ENCODE measurements around the gene SLC24A3.

SLC24A3 gene

DNA sequence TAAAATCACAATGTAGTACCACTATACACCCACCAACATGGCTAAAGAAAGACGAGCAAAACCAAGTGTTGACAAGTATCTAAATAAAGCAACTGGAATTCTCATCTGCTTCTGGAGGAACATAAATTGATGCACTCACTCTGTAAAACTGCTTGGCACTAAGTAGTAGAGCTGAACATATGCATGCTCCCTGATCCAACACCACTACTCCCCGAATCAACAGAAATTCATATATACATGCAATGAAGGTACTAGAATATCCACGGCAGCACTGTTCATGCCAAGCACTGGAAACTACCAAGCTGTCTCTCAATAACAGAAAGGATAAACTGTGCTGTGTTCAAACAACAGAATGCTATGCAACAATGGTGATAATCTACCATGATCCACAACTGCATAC, 326.1 kb downstream of the SLC24A3 start:
- TF ChIP-seq CSDC2 (CRISPR knock-in tag; IDR thresholded peaks at IDR 0.05): no peak
- no peak for ATAC-seq

DNA sequence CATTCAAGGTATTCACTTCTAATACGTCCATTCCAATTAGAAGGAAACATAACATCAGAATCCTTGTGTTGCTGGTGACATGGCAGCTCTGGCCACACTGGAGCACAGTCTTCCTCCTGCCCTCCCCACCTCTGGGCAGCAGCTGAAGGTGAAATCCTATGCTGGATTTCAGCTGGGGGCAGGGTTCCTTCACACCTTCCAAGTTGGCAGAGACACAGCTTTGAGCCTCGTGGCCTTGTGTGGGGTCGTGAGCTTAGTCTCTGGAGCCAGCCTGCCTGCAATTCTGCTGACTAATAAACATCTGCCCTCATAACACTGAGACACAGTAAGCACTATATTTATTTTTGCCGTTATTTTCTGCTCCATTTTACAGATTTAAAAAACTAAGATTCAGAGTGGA, 326.7 kb downstream of the SLC24A3 start:
- ATAC-seq: no peak
- TF ChIP-seq, protein P1, sequence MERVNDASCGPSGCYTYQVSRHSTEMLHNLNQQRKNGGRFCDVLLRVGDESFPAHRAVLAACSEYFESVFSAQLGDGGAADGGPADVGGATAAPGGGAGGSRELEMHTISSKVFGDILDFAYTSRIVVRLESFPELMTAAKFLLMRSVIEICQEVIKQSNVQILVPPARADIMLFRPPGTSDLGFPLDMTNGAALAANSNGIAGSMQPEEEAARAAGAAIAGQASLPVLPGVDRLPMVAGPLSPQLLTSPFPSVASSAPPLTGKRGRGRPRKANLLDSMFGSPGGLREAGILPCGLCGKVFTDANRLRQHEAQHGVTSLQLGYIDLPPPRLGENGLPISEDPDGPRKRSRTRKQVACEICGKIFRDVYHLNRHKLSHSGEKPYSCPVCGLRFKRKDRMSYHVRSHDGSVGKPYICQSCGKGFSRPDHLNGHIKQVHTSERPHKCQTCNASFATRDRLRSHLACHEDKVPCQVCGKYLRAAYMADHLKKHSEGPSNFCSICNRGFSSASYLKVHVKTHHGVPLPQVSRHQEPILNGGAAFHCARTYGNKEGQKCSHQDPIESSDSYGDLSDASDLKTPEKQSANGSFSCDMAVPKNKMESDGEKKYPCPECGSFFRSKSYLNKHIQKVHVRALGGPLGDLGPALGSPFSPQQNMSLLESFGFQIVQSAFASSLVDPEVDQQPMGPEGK (CRISPR knock-in tag; IDR thresholded peaks at IDR 0.05; ENCODE audit: borderline replicate concordance): no peak
- TF ChIP-seq, protein P2, sequence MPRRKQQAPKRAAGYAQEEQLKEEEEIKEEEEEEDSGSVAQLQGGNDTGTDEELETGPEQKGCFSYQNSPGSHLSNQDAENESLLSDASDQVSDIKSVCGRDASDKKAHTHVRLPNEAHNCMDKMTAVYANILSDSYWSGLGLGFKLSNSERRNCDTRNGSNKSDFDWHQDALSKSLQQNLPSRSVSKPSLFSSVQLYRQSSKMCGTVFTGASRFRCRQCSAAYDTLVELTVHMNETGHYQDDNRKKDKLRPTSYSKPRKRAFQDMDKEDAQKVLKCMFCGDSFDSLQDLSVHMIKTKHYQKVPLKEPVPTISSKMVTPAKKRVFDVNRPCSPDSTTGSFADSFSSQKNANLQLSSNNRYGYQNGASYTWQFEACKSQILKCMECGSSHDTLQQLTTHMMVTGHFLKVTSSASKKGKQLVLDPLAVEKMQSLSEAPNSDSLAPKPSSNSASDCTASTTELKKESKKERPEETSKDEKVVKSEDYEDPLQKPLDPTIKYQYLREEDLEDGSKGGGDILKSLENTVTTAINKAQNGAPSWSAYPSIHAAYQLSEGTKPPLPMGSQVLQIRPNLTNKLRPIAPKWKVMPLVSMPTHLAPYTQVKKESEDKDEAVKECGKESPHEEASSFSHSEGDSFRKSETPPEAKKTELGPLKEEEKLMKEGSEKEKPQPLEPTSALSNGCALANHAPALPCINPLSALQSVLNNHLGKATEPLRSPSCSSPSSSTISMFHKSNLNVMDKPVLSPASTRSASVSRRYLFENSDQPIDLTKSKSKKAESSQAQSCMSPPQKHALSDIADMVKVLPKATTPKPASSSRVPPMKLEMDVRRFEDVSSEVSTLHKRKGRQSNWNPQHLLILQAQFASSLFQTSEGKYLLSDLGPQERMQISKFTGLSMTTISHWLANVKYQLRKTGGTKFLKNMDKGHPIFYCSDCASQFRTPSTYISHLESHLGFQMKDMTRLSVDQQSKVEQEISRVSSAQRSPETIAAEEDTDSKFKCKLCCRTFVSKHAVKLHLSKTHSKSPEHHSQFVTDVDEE (CRISPR knock-in tag; IDR thresholded peaks at IDR 0.05): no peak
- TF ChIP-seq OSR1 (CRISPR knock-in tag; IDR thresholded peaks at IDR 0.05): no peak
- TF ChIP-seq SNAI2 (CRISPR knock-in tag; IDR thresholded peaks at IDR 0.05): no peak
- no peak for TF ChIP-seq RARB (CRISPR knock-in tag; IDR thresholded peaks at IDR 0.05)
- no peak for TF ChIP-seq ZNF8 (CRISPR knock-in tag; IDR thresholded peaks at IDR 0.05)
- no peak for TF ChIP-seq ARNTL (CRISPR knock-in tag; IDR thresholded peaks at IDR 0.05; ENCODE audit: borderline replicate concordance, low read depth)
- TF ChIP-seq, protein P3, sequence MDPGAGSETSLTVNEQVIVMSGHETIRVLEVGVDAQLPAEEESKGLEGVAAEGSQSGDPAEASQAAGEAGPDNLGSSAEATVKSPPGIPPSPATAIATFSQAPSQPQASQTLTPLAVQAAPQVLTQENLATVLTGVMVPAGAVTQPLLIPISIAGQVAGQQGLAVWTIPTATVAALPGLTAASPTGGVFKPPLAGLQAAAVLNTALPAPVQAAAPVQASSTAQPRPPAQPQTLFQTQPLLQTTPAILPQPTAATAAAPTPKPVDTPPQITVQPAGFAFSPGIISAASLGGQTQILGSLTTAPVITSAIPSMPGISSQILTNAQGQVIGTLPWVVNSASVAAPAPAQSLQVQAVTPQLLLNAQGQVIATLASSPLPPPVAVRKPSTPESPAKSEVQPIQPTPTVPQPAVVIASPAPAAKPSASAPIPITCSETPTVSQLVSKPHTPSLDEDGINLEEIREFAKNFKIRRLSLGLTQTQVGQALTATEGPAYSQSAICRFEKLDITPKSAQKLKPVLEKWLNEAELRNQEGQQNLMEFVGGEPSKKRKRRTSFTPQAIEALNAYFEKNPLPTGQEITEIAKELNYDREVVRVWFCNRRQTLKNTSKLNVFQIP (CRISPR knock-in tag; IDR thresholded peaks at IDR 0.05; ENCODE audit: borderline replicate concordance, low read depth): no peak
- no peak for TF ChIP-seq ZNF565 (CRISPR knock-in tag; conservative IDR thresholded peaks at IDR 0.05; ENCODE audit: low read depth)
- no peak for TF ChIP-seq CSDC2 (CRISPR knock-in tag; IDR thresholded peaks at IDR 0.05)
- no peak for TF ChIP-seq GLIS3 (CRISPR knock-in tag; IDR thresholded peaks at IDR 0.05)
- no peak for TF ChIP-seq ZFP30 (CRISPR knock-in tag; IDR thresholded peaks at IDR 0.05)

DNA sequence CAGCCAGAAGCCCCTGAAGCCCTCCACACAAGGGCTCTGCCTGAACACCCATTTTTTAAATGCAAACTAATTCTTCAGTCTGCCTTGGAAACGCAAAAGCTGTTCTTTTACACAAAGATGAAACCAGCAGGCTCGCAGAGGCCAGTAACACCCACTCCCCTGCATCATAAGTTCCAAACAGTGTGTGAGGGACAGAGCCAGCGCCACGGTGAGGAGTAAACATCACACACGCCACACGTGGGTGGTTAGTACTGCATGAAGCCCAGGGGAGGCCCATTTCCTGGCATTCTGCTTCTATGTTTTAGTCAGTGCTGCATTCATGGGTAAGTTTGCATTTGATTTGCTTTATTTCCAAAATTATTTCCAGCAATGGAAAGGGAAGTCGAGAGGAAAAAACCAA, 327.9 kb downstream of the SLC24A3 start:
- ATAC-seq: no peak
- TF ChIP-seq, protein P1 (CRISPR knock-in tag; IDR thresholded peaks at IDR 0.05; ENCODE audit: borderline replicate concordance): no peak
- TF ChIP-seq SNAI2 (CRISPR knock-in tag; IDR thresholded peaks at IDR 0.05): no peak
- TF ChIP-seq ZFP30 (CRISPR knock-in tag; IDR thresholded peaks at IDR 0.05): no peak
- no peak for TF ChIP-seq GLIS3 (CRISPR knock-in tag; IDR thresholded peaks at IDR 0.05)
- TF ChIP-seq, protein P3 (CRISPR knock-in tag; IDR thresholded peaks at IDR 0.05; ENCODE audit: borderline replicate concordance, low read depth): no peak
- no peak for TF ChIP-seq ZFP3 (CRISPR knock-in tag; IDR thresholded peaks at IDR 0.05)
- no peak for TF ChIP-seq RARB (CRISPR knock-in tag; IDR thresholded peaks at IDR 0.05)
- TF ChIP-seq ZNF565 (CRISPR knock-in tag; conservative IDR thresholded peaks at IDR 0.05; ENCODE audit: low read depth): no peak
- TF ChIP-seq, protein P4, sequence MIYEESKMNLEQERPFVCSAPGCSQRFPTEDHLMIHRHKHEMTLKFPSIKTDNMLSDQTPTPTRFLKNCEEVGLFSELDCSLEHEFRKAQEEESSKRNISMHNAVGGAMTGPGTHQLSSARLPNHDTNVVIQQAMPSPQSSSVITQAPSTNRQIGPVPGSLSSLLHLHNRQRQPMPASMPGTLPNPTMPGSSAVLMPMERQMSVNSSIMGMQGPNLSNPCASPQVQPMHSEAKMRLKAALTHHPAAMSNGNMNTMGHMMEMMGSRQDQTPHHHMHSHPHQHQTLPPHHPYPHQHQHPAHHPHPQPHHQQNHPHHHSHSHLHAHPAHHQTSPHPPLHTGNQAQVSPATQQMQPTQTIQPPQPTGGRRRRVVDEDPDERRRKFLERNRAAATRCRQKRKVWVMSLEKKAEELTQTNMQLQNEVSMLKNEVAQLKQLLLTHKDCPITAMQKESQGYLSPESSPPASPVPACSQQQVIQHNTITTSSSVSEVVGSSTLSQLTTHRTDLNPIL (CRISPR knock-in tag; IDR thresholded peaks at IDR 0.05; ENCODE audit: low read depth): no peak
- TF ChIP-seq ARNTL (CRISPR knock-in tag; IDR thresholded peaks at IDR 0.05; ENCODE audit: borderline replicate concordance, low read depth): no peak
- TF ChIP-seq, protein P5, sequence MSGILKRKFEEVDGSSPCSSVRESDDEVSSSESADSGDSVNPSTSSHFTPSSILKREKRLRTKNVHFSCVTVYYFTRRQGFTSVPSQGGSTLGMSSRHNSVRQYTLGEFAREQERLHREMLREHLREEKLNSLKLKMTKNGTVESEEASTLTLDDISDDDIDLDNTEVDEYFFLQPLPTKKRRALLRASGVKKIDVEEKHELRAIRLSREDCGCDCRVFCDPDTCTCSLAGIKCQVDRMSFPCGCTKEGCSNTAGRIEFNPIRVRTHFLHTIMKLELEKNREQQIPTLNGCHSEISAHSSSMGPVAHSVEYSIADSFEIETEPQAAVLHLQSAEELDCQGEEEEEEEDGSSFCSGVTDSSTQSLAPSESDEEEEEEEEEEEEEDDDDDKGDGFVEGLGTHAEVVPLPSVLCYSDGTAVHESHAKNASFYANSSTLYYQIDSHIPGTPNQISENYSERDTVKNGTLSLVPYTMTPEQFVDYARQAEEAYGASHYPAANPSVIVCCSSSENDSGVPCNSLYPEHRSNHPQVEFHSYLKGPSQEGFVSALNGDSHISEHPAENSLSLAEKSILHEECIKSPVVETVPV (CRISPR knock-in tag; IDR thresholded peaks at IDR 0.05): no peak
- TF ChIP-seq ISL1 (CRISPR knock-in tag; IDR thresholded peaks at IDR 0.05): no peak
- no peak for TF ChIP-seq ZC3H10 (CRISPR knock-in tag; IDR thresholded peaks at IDR 0.05)
- TF ChIP-seq TCF4 (CRISPR knock-in tag; IDR thresholded peaks at IDR 0.05; ENCODE audit: borderline replicate concordance): no peak
- no peak for TF ChIP-seq OSR1 (CRISPR knock-in tag; IDR thresholded peaks at IDR 0.05)
- TF ChIP-seq TOX (CRISPR knock-in tag; IDR thresholded peaks at IDR 0.05; ENCODE audit: borderline replicate concordance): no peak
- no peak for TF ChIP-seq ZNF70 (CRISPR knock-in tag; IDR thresholded peaks at IDR 0.05)
